ENCODE data around the gene CYP2D6. TPM values are rescaled to one million over a fixed set of nuclear protein-coding genes. Genes with fewer than 3 reads are reported as not detected.
"Not testable (repeated sequence)": the region's sequence is repeated elsewhere in the genome, so short reads cannot be mapped to it uniquely, and the experiment has no call there.

The CYP2D6 gene
- total RNA-seq, 4 donors from 2014 or later: 0.35 to 1.5 (median 1.2) TPM

DNA sequence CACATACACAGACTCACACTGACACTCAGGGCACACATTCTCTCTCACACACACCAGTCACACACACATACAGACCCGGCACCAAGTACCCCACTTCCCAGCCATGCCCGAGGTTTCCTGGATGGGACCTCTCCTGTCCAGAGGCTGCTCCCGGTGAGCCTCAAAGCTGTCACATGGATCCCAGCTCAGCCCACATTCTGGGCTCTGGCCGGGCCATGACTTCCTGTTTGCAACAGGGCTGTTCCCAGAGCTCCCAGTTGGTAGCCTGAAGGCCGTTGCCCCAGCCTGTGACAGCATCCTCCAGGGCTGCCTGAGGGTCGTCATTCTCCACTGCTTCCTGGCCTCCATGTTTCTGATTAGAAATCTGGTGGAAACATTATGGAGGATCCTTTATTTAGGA, 14.6 kb upstream of the CYP2D6 start:
- Histone ChIP-seq H3K4me3 (no peak overlapping the region), H3K27ac (no peak overlapping the region), H3K9me3 (no peaks in the 10 kb centered on the region), H3K36me3 (peaks cover 0 to 57% (median 0%) of the 10 kb centered on the region in 3 donors), H3K27me3 (no peaks in the 10 kb centered on the region), H3K4me1 (no peaks in the 10 kb centered on the region)
- TF ChIP-seq, protein P1, sequence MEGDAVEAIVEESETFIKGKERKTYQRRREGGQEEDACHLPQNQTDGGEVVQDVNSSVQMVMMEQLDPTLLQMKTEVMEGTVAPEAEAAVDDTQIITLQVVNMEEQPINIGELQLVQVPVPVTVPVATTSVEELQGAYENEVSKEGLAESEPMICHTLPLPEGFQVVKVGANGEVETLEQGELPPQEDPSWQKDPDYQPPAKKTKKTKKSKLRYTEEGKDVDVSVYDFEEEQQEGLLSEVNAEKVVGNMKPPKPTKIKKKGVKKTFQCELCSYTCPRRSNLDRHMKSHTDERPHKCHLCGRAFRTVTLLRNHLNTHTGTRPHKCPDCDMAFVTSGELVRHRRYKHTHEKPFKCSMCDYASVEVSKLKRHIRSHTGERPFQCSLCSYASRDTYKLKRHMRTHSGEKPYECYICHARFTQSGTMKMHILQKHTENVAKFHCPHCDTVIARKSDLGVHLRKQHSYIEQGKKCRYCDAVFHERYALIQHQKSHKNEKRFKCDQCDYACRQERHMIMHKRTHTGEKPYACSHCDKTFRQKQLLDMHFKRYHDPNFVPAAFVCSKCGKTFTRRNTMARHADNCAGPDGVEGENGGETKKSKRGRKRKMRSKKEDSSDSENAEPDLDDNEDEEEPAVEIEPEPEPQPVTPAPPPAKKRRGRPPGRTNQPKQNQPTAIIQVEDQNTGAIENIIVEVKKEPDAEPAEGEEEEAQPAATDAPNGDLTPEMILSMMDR (IDR thresholded peaks at IDR 0.05): no peak
- no peak for TF ChIP-seq POLR2A (IDR thresholded peaks at IDR 0.05)
- 33 to 61% methylated on average over 4 to 5 of the region's 6 CpGs for whole genome bisulfite sequencing, 2 donors
- no peak for DNase-seq
- intact Hi-C loops (cut with DNase I): no loop called here

DNA sequence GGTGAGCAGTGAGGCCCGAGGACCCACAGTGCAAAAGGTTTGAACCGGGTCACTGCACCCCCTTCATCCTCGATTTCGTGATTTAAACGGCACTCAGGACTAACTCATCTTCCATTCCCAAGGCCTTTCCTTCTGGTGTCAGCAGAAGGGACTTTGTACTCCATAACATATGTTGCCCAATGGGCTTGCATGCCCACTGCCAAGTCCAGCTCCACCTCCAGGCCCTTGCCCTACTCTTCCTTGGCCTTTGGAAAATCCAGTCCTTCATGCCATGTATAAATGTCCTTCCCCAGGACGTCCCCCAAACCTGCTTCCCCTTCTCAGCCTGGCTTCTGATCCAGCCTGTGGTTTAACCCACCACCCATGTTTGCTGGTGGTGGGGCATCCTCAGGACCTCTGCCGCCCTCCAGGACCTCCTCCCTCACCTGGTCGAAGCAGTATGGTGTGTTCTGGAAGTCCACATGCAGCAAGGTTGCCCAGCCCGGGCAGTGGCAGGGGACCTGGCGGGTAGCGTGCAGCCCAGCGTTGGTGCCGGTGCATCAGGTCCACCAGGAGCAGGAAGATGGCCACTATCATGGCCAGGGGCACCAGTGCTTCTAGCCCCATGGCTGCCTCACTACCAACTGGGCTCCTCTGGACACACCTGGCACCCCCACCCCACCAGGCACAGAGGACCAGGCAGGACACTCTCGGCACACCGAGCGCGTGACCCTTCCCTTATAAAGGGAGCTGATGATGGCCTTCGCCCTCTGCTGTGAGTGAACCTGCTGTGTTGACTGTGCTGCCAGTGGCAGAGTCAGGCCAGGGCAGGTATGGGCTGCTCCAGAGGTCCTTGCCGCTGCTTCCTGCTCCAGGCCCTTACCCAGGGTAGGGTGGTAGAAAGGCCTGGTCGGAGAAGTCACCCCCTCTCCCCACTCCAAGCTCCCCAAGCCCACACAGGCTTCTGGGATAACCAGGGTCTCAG, 13.5 kb upstream of the CYP2D6 start:
- intact Hi-C loops (cut with DNase I); DNase-seq: not testable (repeated sequence)
- WGBS, 2 donors: 86 to 92% methylated on average over 2 to 4 of the region's 20 CpGs

DNA sequence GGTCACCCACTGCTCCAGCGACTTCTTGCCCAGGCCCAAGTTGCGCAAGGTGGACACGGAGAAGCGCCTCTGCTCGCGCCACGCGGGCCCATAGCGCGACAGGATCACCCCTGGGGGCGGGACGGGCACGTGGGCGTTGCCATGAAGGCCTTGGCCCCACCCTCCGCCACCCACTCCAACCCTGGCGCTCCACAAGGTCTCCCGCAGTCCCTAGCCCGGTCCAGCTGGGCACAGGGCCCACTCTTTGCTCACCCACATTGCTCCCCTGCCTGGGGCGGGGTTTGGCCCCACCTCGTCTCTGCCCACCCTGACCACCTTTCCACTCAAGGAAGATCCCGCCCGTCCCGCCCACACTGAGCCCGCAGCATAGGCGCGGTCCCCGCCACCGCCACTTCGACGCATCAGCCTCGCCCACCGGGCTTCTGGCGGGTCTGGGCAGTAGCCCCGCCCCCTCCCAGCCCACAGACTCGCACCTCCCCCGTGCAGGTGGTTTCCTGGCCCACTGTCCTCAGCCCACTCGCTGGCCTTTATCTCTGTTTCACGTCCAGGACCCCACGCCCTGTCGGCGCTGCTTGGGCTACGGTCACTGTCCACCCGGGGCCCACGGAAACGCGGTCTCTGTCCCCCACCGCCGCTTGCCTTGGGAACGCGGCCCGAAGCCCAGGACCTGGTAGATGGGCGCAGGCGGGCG, 12.3 kb upstream of the CYP2D6 start:
- no peak for DNase-seq
- 80 to 82% methylated on average over 3 to 21 of the region's 54 CpGs for WGBS, 2 donors
- TF ChIP-seq POLR2A (IDR thresholded peaks at IDR 0.05): no peak
- TF ChIP-seq, protein P1 (IDR thresholded peaks at IDR 0.05): no peak

More for the DNA sequence above, 13.5 kb upstream of the CYP2D6 start:
- peaks cover 0 to 53% (median 0%) of the 10 kb centered on the region in 3 donors for H3K36me3 ChIP-seq
- H3K4me3 ChIP-seq, H3K4me1 ChIP-seq, H3K9me3 ChIP-seq, H3K27ac ChIP-seq, H3K27me3 ChIP-seq: not testable (repeated sequence)

DNA sequence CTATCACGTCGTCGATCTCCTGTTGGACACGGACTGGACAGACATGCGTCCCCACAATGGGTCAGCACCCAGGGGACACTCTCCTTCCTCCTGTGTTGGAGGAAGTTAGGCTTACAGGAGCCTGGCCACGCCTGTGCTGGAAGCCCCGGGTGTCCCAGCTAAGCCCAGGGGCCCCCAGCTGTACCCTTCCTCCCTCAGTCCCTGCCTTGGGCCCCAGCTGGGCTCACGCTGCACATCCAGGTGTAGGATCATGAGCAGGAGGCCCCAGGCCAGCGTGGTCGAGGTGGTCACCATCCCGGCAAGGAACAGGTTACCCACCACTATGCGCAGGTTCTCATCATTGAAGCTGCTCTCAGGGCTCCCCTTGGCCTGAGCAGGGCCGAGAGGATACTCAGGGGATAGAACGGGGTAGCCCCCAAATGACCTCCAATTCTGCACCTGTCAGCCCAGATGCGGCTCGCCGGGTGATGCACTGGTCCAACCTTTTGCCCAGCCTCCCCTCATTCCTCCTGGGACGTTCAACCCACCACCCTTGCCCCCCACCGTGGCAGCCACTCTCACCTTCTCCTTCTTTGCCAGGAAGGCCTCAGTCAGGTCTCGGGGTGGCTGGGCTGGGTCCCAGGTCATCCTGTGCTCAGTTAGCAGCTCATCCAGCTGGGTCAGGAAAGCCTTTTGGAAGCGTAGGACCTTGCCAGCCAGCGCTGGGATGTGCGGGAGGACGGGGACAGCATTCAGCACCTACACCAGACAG, 10.9 kb upstream of the CYP2D6 start:
- DNase-seq; intact Hi-C loops (cut with DNase I); H3K27ac ChIP-seq; H3K4me1 ChIP-seq; H3K4me3 ChIP-seq; H3K9me3 ChIP-seq; H3K27me3 ChIP-seq: not testable (repeated sequence)
- WGBS, 2 donors: 81 to 97% methylated on average over 8 to 12 of the region's 24 CpGs
- H3K36me3 ChIP-seq: peaks cover 0 to 42% (median 0%) of the 10 kb centered on the region in 3 donors

More for the DNA sequence above, 12.3 kb upstream of the CYP2D6 start:
- H3K36me3 ChIP-seq: peaks cover 0 to 51% (median 0%) of the 10 kb centered on the region in 3 donors
- intact Hi-C loops (cut with DNase I): no loop called here
- H3K27ac ChIP-seq: no peak overlapping the region
- H3K4me3 ChIP-seq: no peak overlapping the region
- H3K27me3 ChIP-seq: no peaks in the 10 kb centered on the region
- no peaks in the 10 kb centered on the region for H3K4me1 ChIP-seq
- H3K9me3 ChIP-seq: no peaks in the 10 kb centered on the region

DNA sequence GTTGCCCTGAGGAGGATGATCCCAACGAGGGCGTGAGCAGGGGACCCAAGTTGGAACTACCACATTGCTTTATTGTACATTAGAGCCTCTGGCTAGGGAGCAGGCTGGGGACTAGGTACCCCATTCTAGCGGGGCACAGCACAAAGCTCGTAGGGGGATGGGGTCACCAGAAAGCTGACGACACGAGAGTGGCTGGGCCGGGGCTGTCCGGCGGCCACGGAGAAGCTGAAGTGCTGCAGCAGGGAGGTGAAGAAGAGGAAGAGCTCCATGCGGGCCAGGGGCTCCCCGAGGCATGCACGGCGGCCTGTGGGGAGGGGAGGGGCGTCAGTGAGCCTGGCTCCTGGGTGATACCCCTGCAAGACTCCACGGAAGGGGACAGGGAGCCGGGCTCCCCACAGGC, 9.5 kb upstream of the CYP2D6 start:
- H3K27me3 ChIP-seq; DNase-seq; intact Hi-C loops (cut with DNase I); H3K4me3 ChIP-seq; H3K9me3 ChIP-seq; H3K4me1 ChIP-seq; H3K27ac ChIP-seq: not testable (repeated sequence)
- peaks cover 0 to 32% (median 0%) of the 10 kb centered on the region in 3 donors for H3K36me3 ChIP-seq
- WGBS, 2 donors: 81 to 87% methylated on average over 10 to 12 of the region's 17 CpGs

DNA sequence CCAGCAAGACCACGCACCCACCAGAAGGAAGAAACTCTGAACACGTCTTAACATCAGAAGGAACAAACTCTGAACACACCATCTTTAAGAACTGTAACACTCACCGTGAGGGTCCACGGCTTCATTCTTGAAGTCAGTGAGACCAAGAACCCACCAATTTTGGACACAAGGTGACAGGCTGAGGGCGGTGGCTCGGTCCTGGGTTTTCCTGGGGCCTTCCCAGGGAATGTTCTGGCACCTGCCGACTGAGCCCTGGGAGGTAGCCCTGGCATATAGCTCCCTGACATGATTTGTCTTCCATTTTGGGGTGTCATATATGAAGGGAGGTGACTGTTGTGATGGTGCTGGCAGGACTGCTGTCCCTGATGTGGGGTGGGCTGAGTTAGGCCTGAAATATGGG, 8.9 kb upstream of the CYP2D6 start:
- H3K27me3 ChIP-seq; H3K4me1 ChIP-seq; H3K4me3 ChIP-seq; intact Hi-C loops (cut with DNase I); DNase-seq; H3K9me3 ChIP-seq; H3K27ac ChIP-seq: not testable (repeated sequence)
- WGBS, 2 donors: 74 to 80% methylated on average over 7 of the region's 7 CpGs
- H3K36me3 ChIP-seq: peaks cover 0 to 30% (median 0%) of the 10 kb centered on the region in 3 donors

All from esophagus squamous epithelium (tissue), 5 donors.